HEK293 (cell line): Measurements from ENCODE around the gene TNXB.

ENCODE experiments used
- CTCF ChIP-seq: fragments of 450-650 bp; formaldehyde crosslinking; IDR thresholded peaks from 2 replicates; pipeline ENCODE4 v1.5.1; 2016; ENCODE audit warnings: missing biosample characterization, missing genetic modification characterization
- GLI4 ChIP-seq: fragments of 450-650 bp; formaldehyde crosslinking; IDR thresholded peaks from 2 replicates; pipeline ENCODE4 v1.5.1; 2016; ENCODE audit warnings: missing biosample characterization, missing genetic modification characterization
- YY1 ChIP-seq: fragments of 450-650 bp; formaldehyde crosslinking; IDR thresholded peaks from 2 replicates; pipeline ENCODE4 v1.5.1; 2018; ENCODE audit warnings: missing biosample characterization, missing genetic modification characterization
- ZNF121 ChIP-seq: fragments of 450-650 bp; formaldehyde crosslinking; IDR thresholded peaks from 2 replicates; pipeline ENCODE4 v1.5.1; 2016; ENCODE audit warnings: missing biosample characterization, missing genetic modification characterization
- ZNF175 ChIP-seq: fragments of 450-650 bp; formaldehyde crosslinking; IDR thresholded peaks from 2 replicates; pipeline ENCODE4 v1.5.1; 2016; ENCODE audit warnings: missing biosample characterization, missing genetic modification characterization
- ZNF335 ChIP-seq: fragments of 450-650 bp; formaldehyde crosslinking; conservative IDR thresholded peaks from 2 replicates; pipeline ENCODE4 v1.5.1; 2016; ENCODE audit warnings: missing biosample characterization, missing genetic modification characterization
- ZNF426 ChIP-seq: fragments of 450-650 bp; formaldehyde crosslinking; IDR thresholded peaks from 2 replicates; pipeline ENCODE4 v1.5.1; 2017; ENCODE audit warnings: missing biosample characterization, missing genetic modification characterization, mild to moderate bottlenecking, inconsistent platforms, moderate library complexity

- no peak for TF ChIP-seq CTCF (tag by site-specific recombination)
- no peak for TF ChIP-seq GLI4 (tag by site-specific recombination)
- TF ChIP-seq ZNF175 (tag by site-specific recombination): no peak
- no peak for TF ChIP-seq ZNF121
- no peak for TF ChIP-seq ZNF335 (tag by site-specific recombination)
- no peak for TF ChIP-seq YY1 (tag by site-specific recombination)
- no peak for TF ChIP-seq ZNF426
Measured at GRCh38 chr6:32113386-32114352, 4.5 kb upstream of the TNXB start.
